ENCODE results near the gene CAMTA1. TPM values are rescaled to one million over a fixed set of nuclear protein-coding genes. Genes with fewer than 3 reads are reported as not detected.

The CAMTA1 gene
- total and polyA plus RNA-seq, 4 donors = 18.0 to 93.5 (median 35.8) TPM

DNA sequence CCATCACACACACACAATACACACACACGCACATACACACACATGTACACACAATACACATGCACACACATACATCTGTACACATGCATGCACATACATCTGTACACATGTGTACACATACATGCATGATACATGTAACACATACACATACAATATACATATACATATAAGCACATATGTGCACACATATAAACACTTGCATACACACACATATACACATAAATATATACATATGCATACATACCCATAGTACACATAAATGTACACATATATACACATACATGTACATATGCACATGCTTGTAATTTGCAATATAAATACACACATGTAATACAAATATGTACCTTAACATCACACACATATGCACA is 703.2 kb downstream of the CAMTA1 start:
- Histone ChIP-seq H3K4me3 (ENCODE audit: low read depth in 1 of 3, low read length in 3 of 3) (no peak overlapping the region), H3K9ac (ENCODE audit: low read depth in 1 of 2, low read length in 2 of 2) (no peak overlapping the region), H3K36me3 (ENCODE audit: control insufficient read depth in 4 of 4, insufficient read depth in 3 of 4, low read depth in 1 of 4, low read length in 3 of 4) (no peaks in the 10 kb centered on the region), H3K9me3 (ENCODE audit: control insufficient read depth in 4 of 4, low read length in 3 of 4) (no peaks in the 10 kb centered on the region), H3K27ac (ENCODE audit: low read depth in 1 of 2, low read length in 2 of 2) (no peak overlapping the region), H3K4me1 (ENCODE audit: control insufficient read depth in 4 of 4, insufficient read depth in 4 of 4, low read length in 3 of 4) (no peaks in the 10 kb centered on the region), H3K27me3 (ENCODE audit: control insufficient read depth in 4 of 4, insufficient read depth in 4 of 4, low read length in 3 of 4) (no peaks in the 10 kb centered on the region)
- no peak for DNase-seq (ENCODE audit: low spot score)
- TF ChIP-seq, protein P1, sequence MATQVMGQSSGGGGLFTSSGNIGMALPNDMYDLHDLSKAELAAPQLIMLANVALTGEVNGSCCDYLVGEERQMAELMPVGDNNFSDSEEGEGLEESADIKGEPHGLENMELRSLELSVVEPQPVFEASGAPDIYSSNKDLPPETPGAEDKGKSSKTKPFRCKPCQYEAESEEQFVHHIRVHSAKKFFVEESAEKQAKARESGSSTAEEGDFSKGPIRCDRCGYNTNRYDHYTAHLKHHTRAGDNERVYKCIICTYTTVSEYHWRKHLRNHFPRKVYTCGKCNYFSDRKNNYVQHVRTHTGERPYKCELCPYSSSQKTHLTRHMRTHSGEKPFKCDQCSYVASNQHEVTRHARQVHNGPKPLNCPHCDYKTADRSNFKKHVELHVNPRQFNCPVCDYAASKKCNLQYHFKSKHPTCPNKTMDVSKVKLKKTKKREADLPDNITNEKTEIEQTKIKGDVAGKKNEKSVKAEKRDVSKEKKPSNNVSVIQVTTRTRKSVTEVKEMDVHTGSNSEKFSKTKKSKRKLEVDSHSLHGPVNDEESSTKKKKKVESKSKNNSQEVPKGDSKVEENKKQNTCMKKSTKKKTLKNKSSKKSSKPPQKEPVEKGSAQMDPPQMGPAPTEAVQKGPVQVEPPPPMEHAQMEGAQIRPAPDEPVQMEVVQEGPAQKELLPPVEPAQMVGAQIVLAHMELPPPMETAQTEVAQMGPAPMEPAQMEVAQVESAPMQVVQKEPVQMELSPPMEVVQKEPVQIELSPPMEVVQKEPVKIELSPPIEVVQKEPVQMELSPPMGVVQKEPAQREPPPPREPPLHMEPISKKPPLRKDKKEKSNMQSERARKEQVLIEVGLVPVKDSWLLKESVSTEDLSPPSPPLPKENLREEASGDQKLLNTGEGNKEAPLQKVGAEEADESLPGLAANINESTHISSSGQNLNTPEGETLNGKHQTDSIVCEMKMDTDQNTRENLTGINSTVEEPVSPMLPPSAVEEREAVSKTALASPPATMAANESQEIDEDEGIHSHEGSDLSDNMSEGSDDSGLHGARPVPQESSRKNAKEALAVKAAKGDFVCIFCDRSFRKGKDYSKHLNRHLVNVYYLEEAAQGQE (IDR thresholded peaks at IDR 0.05) = no peak
- no peak for TF ChIP-seq SP1 (IDR thresholded peaks at IDR 0.05)
- TF ChIP-seq TAF1 (conservative IDR thresholded peaks at IDR 0.05) = no peak
- no peak for TF ChIP-seq HNF4A (conservative IDR thresholded peaks at IDR 0.05)
- no peak for TF ChIP-seq EGR1 (IDR thresholded peaks at IDR 0.05; ENCODE audit: low read depth in 2 of 2)
- no peak for TF ChIP-seq JUND (IDR thresholded peaks at IDR 0.05)
- TF ChIP-seq GABPA (IDR thresholded peaks at IDR 0.05 in 1 of 2, conservative IDR thresholded peaks at IDR 0.05 in 1 of 2) = no peak
- TF ChIP-seq ATF3 (IDR thresholded peaks at IDR 0.05) = no peak
- no peak for TF ChIP-seq RAD21 (IDR thresholded peaks at IDR 0.05)
- no peak for TF ChIP-seq FOXA1 (IDR thresholded peaks at IDR 0.05)
- TF ChIP-seq NR2F2 (IDR thresholded peaks at IDR 0.05) = no peak
- TF ChIP-seq ZBTB33 (IDR thresholded peaks at IDR 0.05) = no peak
- no peak for TF ChIP-seq RXRA (IDR thresholded peaks at IDR 0.05)
- TF ChIP-seq HNF4G (IDR thresholded peaks at IDR 0.05) = no peak
- TF ChIP-seq CTCF (IDR thresholded peaks at IDR 0.05; ENCODE audit: low read depth, low read length, missing input control) = no peak
- no peak for TF ChIP-seq FOXA2 (IDR thresholded peaks at IDR 0.05)
- no peak for TF ChIP-seq MAX (IDR thresholded peaks at IDR 0.05)
- TF ChIP-seq YY1 (IDR thresholded peaks at IDR 0.05) = no peak
- 88% methylated on average over 1 of the region's 1 CpG for WGBS

Measured in liver (tissue), 9 donors.